HG02588 (cell line): ENCODE results near the gene EME1.
"Not testable (repeated sequence)": the region's sequence is repeated elsewhere in the genome, so short reads cannot be mapped to it uniquely, and the experiment has no call there.

Experiments used
- ATAC-seq: cut with Tn5 transposase; IDR thresholded peaks from one replicate; pipeline ENCODE4 v1.9.1; 2021; ENCODE audit warnings: mild to moderate bottlenecking, moderate library complexity; ENCODE audit not compliant: unreplicated experiment

EME1 gene

GRCh38 chr17:50386510-50386909 lies 13.5 kb downstream of the EME1 start:
- ATAC-seq, result no peak

- no peak for ATAC-seq
Measured at GRCh38 chr17:50388728-50389127, 15.7 kb downstream of the EME1 start.

- ATAC-seq, result no peak
Measured at GRCh38 chr17:50389534-50389933, 16.5 kb downstream of the EME1 start.

- ATAC-seq, result no peak
Measured at GRCh38 chr17:50392621-50393020, 19.6 kb downstream of the EME1 start.

- ATAC-seq, result no peak
Measured at GRCh38 chr17:50393700-50394099, 20.7 kb downstream of the EME1 start.

- no peak for ATAC-seq
Measured at GRCh38 chr17:50394711-50395110, 21.7 kb downstream of the EME1 start.

GRCh38 chr17:50396261-50397110 lies 23.5 kb downstream of the EME1 start:
- peak; percentile 6 for ATAC-seq

GRCh38 chr17:50397111-50397918 lies 24.3 kb downstream of the EME1 start, which contains the start of gene LRRC59:
Gene LRRC59, minus strand, starts transcription at chr17:50397523. Its CDS starts 206 bp downstream, at chr17:50397317.
- ATAC-seq, result peak; percentile 92

- no peak for ATAC-seq
Measured at GRCh38 chr17:50397919-50398285, 24.9 kb downstream of the EME1 start.

- ATAC-seq, result not testable (repeated sequence)
Measured at GRCh38 chr17:50398672-50399071, 25.6 kb downstream of the EME1 start.

- not testable (repeated sequence) for ATAC-seq
Measured at GRCh38 chr17:50399591-50399990, 26.6 kb downstream of the EME1 start.

- not testable (repeated sequence) for ATAC-seq
Measured at GRCh38 chr17:50405351-50405750, 32.3 kb downstream of the EME1 start.

- no peak for ATAC-seq
Measured at GRCh38 chr17:50406578-50406977, 33.5 kb downstream of the EME1 start.

- no peak for ATAC-seq
Measured at GRCh38 chr17:50407921-50408320, 34.9 kb downstream of the EME1 start.

GRCh38 chr17:50412188-50412732 lies 39.2 kb downstream of the EME1 start:
- no peak for ATAC-seq

- ATAC-seq, result no peak
Measured at GRCh38 chr17:50414808-50415207, 41.8 kb downstream of the EME1 start.

- ATAC-seq, result not testable (repeated sequence)
Measured at GRCh38 chr17:50419577-50419976, 46.5 kb downstream of the EME1 start.

- no peak for ATAC-seq
Measured at GRCh38 chr17:50420419-50421112, 47.5 kb downstream of the EME1 start.

- no peak for ATAC-seq
Measured at GRCh38 chr17:50421308-50422051, 48.5 kb downstream of the EME1 start.

GRCh38 chr17:50422738-50423137 lies 49.7 kb downstream of the EME1 start:
- no peak for ATAC-seq
